Natural killer cell treated with Interleukin-12 subunit alpha and Interleukin-12 subunit beta and Interleukin-15 and Interleukin-18, amount 100 ng/mL, for 72 hours (primary cell): ENCODE data around the gene VTN. TPM values are rescaled to one million over a fixed set of nuclear protein-coding genes. Genes with fewer than 3 reads are reported as not detected.
"Not testable (repeated sequence)": the region's sequence is repeated elsewhere in the genome, so short reads cannot be mapped to it uniquely, and the experiment has no call there.

ENCODE experiments used
- ATAC-seq, 2 donors: fragments of 150-1000 bp; cut with Tn5 transposase in 1 of 2; sonication (Bioruptor Pico), chemical (Tn5 transposase) in 1 of 2; 2 replicates each; pipeline ENCODE4 v1.10.0; 2021
- DNase-seq: peaks from one replicate; pipeline ENCODE4 v3.0.0; 2022; ENCODE audit warnings: low spot score
- H3K27ac Mint-ChIP-seq, 2 donors: 1 replicate in 1 of 2; 2 replicates in 1 of 2; pipeline ENCODE4 v1.8.0; 2022; ENCODE audit warnings: mixed read lengths in 2 of 2, mild to moderate bottlenecking in 1 of 2, moderate library complexity in 1 of 2
- H3K27me3 Mint-ChIP-seq, 2 donors: 1 replicate in 1 of 2; 2 replicates in 1 of 2; pipeline ENCODE4 v1.8.0; 2022; ENCODE audit warnings: mixed read lengths in 2 of 2
- H3K36me3 Mint-ChIP-seq: one replicate; pipeline ENCODE4 v1.8.0; 2022; ENCODE audit warnings: mixed read lengths
- H3K4me1 Mint-ChIP-seq, 2 donors: 1 replicate in 1 of 2; 2 replicates in 1 of 2; pipeline ENCODE4 v1.8.0; 2022; ENCODE audit warnings: low read depth in 2 of 2, mixed read lengths in 2 of 2, mild to moderate bottlenecking in 1 of 2
- H3K4me3 Mint-ChIP-seq: one replicate; pipeline ENCODE4 v1.8.0; 2022; ENCODE audit warnings: mixed read lengths
- H3K9me3 Mint-ChIP-seq: 2 replicates; pipeline ENCODE4 v1.8.0; 2022; ENCODE audit warnings: mixed read lengths
- total RNA-seq, 2 donors: library from RNA; stranded (reverse); gene quantifications; one replicate each; pipeline ENCODE4 v1.2.3, GENCODE V29; 2022

The VTN gene
- total RNA-seq, 2 donors from 2014 or later, result 0.52 to 1.3 TPM

DNA sequence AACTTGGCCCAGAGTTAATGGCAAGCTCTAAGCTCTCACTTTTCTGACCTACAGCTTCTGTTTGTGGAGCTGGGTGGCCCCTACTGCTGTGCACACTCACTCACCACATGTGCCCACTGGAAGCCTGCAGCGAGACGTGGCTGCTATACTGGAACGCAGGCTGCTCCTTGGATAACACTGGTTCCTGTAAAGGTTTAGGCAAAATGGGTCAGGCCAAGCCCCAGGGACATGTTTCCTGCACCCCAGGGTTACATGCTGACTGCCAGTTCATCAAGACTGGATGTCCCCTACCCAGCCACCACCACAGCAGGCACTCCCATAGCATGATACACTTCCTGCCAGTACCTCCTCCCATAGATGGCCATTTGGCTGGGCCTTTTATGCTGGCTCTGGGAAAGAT lies 21.1 kb downstream of the VTN start:
- Mint-ChIP-seq H3K4me3 (no peak overlapping the region), H3K27me3 (no peaks in the 10 kb centered on the region), H3K27ac (no peak overlapping the region), H3K36me3 (peaks cover 18% of the 10 kb centered on the region), H3K4me1 (no peaks in the 10 kb centered on the region), H3K9me3 (no peaks in the 10 kb centered on the region)
- DNase-seq (no peak), ATAC-seq (no peak)

GRCh38 chr17:28347261-28347891 lies 22.7 kb downstream of the VTN start:
- H3K36me3 Mint-ChIP-seq, result peaks cover 18% of the 10 kb centered on the region
- no peak for ATAC-seq

GRCh38 chr17:28346746-28347246 lies 23.3 kb downstream of the VTN start:
- H3K9me3 Mint-ChIP-seq, result no peaks in the 10 kb centered on the region
- H3K4me3 Mint-ChIP-seq, result no peak overlapping the region
- H3K27ac Mint-ChIP-seq, result no peak overlapping the region
- no peak for ATAC-seq
- peaks cover 15% of the 10 kb centered on the region for H3K36me3 Mint-ChIP-seq
- no peaks in the 10 kb centered on the region for H3K27me3 Mint-ChIP-seq
- no peak for DNase-seq
- no peaks in the 10 kb centered on the region for H3K4me1 Mint-ChIP-seq

More at GRCh38 chr17:28347261-28347891, 22.7 kb downstream of the VTN start:
- H3K27me3 Mint-ChIP-seq, result no peaks in the 10 kb centered on the region
- H3K4me1 Mint-ChIP-seq, result no peaks in the 10 kb centered on the region
- H3K9me3 Mint-ChIP-seq, result no peaks in the 10 kb centered on the region
- DNase-seq, result peak; percentile 32
- no peak overlapping the region for H3K27ac Mint-ChIP-seq
- no peak overlapping the region for H3K4me3 Mint-ChIP-seq

DNA sequence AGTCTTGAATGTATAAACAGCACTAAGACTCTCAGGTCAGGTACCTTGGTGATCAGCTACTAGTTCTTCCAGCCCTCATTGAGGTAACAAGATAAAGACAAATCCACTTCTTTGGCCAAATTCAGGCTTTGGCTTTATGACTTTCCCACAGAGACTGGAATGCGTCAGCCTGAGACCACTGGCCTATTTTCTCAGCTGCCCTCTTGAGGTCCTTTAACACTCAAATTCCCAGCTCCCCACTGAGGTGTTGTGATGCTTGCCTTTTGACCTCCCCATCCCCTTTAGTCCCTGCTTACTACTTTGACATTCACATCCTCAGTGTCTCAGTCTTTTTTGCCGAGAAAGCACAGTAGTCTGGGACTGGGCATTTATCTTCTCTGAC lies 23.9 kb downstream of the VTN start:
- no peaks in the 10 kb centered on the region for H3K9me3 Mint-ChIP-seq
- H3K36me3 Mint-ChIP-seq, result peaks cover 14% of the 10 kb centered on the region
- no peak for ATAC-seq
- no peaks in the 10 kb centered on the region for H3K27me3 Mint-ChIP-seq
- no peak overlapping the region for H3K4me3 Mint-ChIP-seq
- H3K27ac Mint-ChIP-seq, result no peak overlapping the region
- H3K4me1 Mint-ChIP-seq, result no peaks in the 10 kb centered on the region
- DNase-seq, result no peak

GRCh38 chr17:28345419-28346198 lies 24.5 kb downstream of the VTN start:
- no peak for DNase-seq
- ATAC-seq, result peak in 1 of 2 donors; percentile 33
- no peak overlapping the region for H3K27ac Mint-ChIP-seq
- H3K27me3 Mint-ChIP-seq, result no peaks in the 10 kb centered on the region
- H3K4me1 Mint-ChIP-seq, result no peaks in the 10 kb centered on the region
- H3K36me3 Mint-ChIP-seq, result peaks cover 14% of the 10 kb centered on the region
- H3K4me3 Mint-ChIP-seq, result no peak overlapping the region
- no peaks in the 10 kb centered on the region for H3K9me3 Mint-ChIP-seq

DNA sequence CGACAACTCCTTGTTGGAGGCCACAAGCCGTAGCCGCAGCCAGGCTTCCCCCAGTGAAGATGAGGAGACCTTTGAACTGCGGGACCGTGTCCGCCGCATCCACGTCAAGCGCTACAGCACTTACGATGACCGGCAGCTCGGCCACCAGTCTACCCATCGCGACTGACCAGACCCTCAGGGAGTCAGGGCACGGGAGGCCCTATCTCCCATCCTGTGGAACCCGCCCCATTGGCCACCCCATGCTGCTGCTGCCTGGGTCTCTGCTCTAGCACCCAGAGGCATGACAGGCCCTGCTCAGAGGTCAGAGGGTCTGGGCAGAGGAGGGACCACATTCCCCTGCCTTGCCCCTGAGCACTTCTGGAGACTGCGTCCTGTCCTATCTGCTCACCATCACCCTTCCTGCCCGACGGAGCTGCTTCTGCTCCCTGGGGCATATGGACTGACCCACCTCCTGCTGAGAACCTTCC lies 25.6 kb downstream of the VTN start:
- H3K9me3 Mint-ChIP-seq, result no peaks in the 10 kb centered on the region
- ATAC-seq (peak in 1 of 2 donors; percentile 17), DNase-seq (no peak)
- H3K27ac Mint-ChIP-seq, result no peak overlapping the region
- H3K36me3 Mint-ChIP-seq, result peaks cover 9% of the 10 kb centered on the region
- H3K27me3 Mint-ChIP-seq, result no peaks in the 10 kb centered on the region
- H3K4me3 Mint-ChIP-seq, result no peak overlapping the region
- no peaks in the 10 kb centered on the region for H3K4me1 Mint-ChIP-seq

DNA sequence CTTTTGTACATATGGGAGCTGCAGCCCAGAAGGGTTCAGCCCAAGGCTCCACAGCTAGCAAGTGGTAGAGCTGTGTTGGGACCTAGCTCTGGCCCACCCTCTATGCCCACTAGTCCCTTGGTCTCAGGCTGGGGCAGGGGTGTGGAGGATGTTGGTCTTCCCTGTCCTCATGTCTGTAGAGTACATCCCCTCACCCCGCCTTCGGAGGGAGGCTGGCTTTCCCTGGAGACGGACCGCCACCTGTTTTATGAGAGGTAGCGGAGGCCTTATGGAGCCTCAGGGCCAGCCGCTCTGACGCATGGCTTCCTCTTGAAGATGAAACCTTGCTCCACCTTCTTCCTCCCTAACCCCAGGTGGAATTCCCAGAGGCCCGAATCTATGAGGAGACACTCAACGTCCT lies 26.1 kb downstream of the VTN start:
- Mint-ChIP-seq H3K27ac (no peak overlapping the region), H3K4me1 (no peaks in the 10 kb centered on the region), H3K36me3 (peaks cover 9% of the 10 kb centered on the region), H3K4me3 (no peak overlapping the region), H3K9me3 (no peaks in the 10 kb centered on the region), H3K27me3 (no peaks in the 10 kb centered on the region)
- ATAC-seq (no peak), DNase-seq (no peak)

GRCh38 chr17:28343491-28343932 lies 26.6 kb downstream of the VTN start:
- Mint-ChIP-seq H3K36me3 (peaks cover 9% of the 10 kb centered on the region), H3K9me3 (no peaks in the 10 kb centered on the region), H3K4me1 (peaks cover 0 to 2% of the 10 kb centered on the region in 2 donors), H3K27me3 (no peaks in the 10 kb centered on the region), H3K4me3 (no peak overlapping the region), H3K27ac (no peak overlapping the region)
- ATAC-seq (no peak), DNase-seq (no peak)

GRCh38 chr17:28342313-28342712 lies 27.8 kb downstream of the VTN start:
- Mint-ChIP-seq H3K4me3 (no peak overlapping the region), H3K27ac (no peak overlapping the region), H3K36me3 (peaks cover 13% of the 10 kb centered on the region), H3K9me3 (no peaks in the 10 kb centered on the region), H3K4me1 (peaks cover 6 to 11% of the 10 kb centered on the region in 2 donors), H3K27me3 (no peaks in the 10 kb centered on the region)
- no peak for ATAC-seq
- DNase-seq, result no peak

DNA sequence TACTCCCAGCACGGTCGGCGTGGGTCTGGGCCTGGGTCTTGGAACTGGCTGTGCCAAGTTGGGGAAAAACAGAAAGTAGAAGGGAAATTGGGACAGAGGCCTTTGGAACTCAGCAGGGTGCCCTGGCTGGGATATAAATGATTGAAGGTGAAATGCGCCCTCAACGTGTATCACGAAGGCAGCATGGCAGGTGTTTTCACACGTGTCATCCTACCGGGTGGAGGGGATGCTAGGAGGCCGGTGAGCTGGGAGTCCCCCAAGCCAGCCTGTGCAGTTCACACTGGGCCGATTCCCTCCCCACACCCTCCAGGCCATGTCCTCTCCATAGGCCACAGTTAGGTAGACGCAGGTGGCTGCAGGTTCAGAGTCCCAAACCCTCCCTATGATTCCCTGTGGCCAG lies 28.6 kb downstream of the VTN start:
- Mint-ChIP-seq H3K9me3 (no peaks in the 10 kb centered on the region), H3K36me3 (peaks cover 10% of the 10 kb centered on the region), H3K4me1 (peaks cover 13 to 17% of the 10 kb centered on the region in 2 donors), H3K27me3 (no peaks in the 10 kb centered on the region), H3K4me3 (no peak overlapping the region), H3K27ac (no peak overlapping the region)
- DNase-seq (no peak), ATAC-seq (no peak)

GRCh38 chr17:28340374-28340773 lies 29.7 kb downstream of the VTN start:
- ATAC-seq (no peak), DNase-seq (no peak)
- Mint-ChIP-seq H3K27me3 (no peaks in the 10 kb centered on the region), H3K27ac (no peak overlapping the region), H3K4me3 (no peak overlapping the region), H3K4me1 (peaks cover 17 to 22% of the 10 kb centered on the region in 2 donors), H3K36me3 (peaks cover 4% of the 10 kb centered on the region), H3K9me3 (no peaks in the 10 kb centered on the region)

GRCh38 chr17:28339431-28339830 lies 30.7 kb downstream of the VTN start:
- peaks cover 22 to 26% of the 10 kb centered on the region in 2 donors for H3K4me1 Mint-ChIP-seq
- H3K27me3 Mint-ChIP-seq, result no peaks in the 10 kb centered on the region
- H3K9me3 Mint-ChIP-seq, result no peaks in the 10 kb centered on the region
- H3K4me3 Mint-ChIP-seq, result no peak overlapping the region
- DNase-seq, result no peak
- no peak for ATAC-seq
- peaks cover 4% of the 10 kb centered on the region for H3K36me3 Mint-ChIP-seq
- H3K27ac Mint-ChIP-seq, result no peak overlapping the region

- H3K36me3 Mint-ChIP-seq, DNase-seq, ATAC-seq, H3K4me3 Mint-ChIP-seq, H3K27ac Mint-ChIP-seq, H3K9me3 Mint-ChIP-seq, H3K27me3 Mint-ChIP-seq: not testable (repeated sequence)
- H3K4me1 Mint-ChIP-seq, result peaks cover 28 to 33% of the 10 kb centered on the region in 2 donors
Observed at GRCh38 chr17:28338769-28339212, 31.3 kb downstream of the VTN start.
